Measurements from ENCODE around the gene CHAT.

DNA sequence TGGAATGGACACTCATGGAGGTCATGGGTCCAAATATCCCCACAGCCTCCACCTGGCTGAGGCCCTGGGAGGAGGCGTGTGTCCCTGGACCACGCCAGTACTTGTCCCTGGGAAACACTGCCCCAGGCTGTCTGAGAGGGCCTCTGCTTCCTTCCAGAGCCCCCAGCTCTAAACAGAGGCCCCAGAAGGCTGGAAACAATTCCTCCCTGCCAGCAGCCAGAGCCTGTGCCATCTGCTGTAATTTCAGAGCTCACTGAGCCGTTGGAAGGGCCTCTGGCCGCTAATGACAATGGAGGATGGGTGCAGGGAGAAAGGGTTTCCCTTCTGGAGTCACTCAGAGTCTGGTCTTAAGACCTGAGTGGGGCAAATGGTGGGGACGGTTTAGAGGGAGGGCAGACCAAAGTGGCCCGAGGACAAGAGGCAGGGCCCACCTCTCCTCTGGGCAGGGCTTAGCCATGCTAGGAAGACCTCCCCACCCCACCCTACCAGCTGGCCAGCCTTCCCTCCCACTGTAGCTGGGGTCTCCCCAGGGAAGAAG lies 7.1 kb downstream of the CHAT start:
- TF ChIP-seq POLR2A (IDR thresholded peaks at IDR 0.05; ENCODE audit: low read depth, low read length), result no peak
- TF ChIP-seq TAF1 (IDR thresholded peaks at IDR 0.05; ENCODE audit: borderline replicate concordance, low read depth, low read length), result no peak

All from GM12892 (cell line).